GM12878 (cell line): ENCODE measurements around the gene VASH2. TPM values are rescaled to one million over a fixed set of nuclear protein-coding genes. Genes with fewer than 3 reads are reported as not detected.
A peak's percentile ranks its signal among the peaks of the same experiment; 100 is the strongest.

Experiments used
- ATAC-seq: fragments of 200-7000 bp; cut with Tn5 transposase; 3 replicates; pipeline ENCODE4 v1.9.1; 2020; ENCODE audit warnings: mild to moderate bottlenecking, moderate library complexity
- BruUV-seq: library from RNA; stranded (reverse); fragments of 400-500 nt; replicated peaks from 2 replicates; lab custom pipeline; 2021; lab: Mats Ljungman, UMichigan
- CTCF ChIA-PET: fragments of 300-600 bp; sonication (Branson Sonifier 250); formaldehyde crosslinking; extraction: SDS; loops from one replicate; lab custom pipeline; 2021; ENCODE audit warnings: inconsistent platforms; lab: Yijun Ruan, JAX
- POLR2A ChIA-PET: fragments of 350-600 bp; formaldehyde crosslinking; extraction: SDS; loops from one replicate; lab custom pipeline; 2021; ENCODE audit warnings: inconsistent platforms; lab: Charles Lee
- RAD21 ChIA-PET: fragments of 300-600 bp; sonication (Branson Sonifier 250); formaldehyde crosslinking; loops from one replicate; lab custom pipeline; 2023; ENCODE audit warnings: antibody characterized with exemption; ENCODE audit not compliant: unreplicated experiment; lab: Charles Lee
- SMC1A ChIA-PET: fragments of 300-600 bp; sonication (Branson Sonifier 250); formaldehyde crosslinking; loops from one replicate; lab custom pipeline; 2023; ENCODE audit not compliant: unreplicated experiment, uncharacterized antibody; lab: Charles Lee
- DNase-seq: peaks from one replicate; pipeline ENCODE4 v3.0.0-alpha.2; 2011; ENCODE audit warnings: low read depth, low spot score
- FAIRE-seq: peaks from 3 replicates; lab custom pipeline; 2011; peaks lifted over from hg19 to GRCh38; lab: Jason Lieb, UNC
- H2AFZ ChIP-seq: 2 replicates; pipeline ENCODE4 v1.6.0; 2011; ENCODE audit warnings: low read depth, low read length, control low read depth; ENCODE audit not compliant: control insufficient read depth
- H3K27ac ChIP-seq: 2 replicates; pipeline ENCODE4 v1.5.1; 2011; ENCODE audit warnings: control low read depth; ENCODE audit not compliant: control insufficient read depth, insufficient read depth
- H3K27me3 ChIP-seq, 2 experiments: replicated peaks in 1 of 2; 2 replicates each; pipeline versions ENCODE4 v1.6.0 to v1.6.1; 2011; ENCODE audit warnings: low read length in 1 of 2; ENCODE audit not compliant: control insufficient read depth in 2 of 2, insufficient read depth in 2 of 2
- H3K36me3 ChIP-seq, 2 experiments: 2 replicates each; pipeline ENCODE4 v1.5.1; 2011; ENCODE audit warnings: low read length in 1 of 2; ENCODE audit not compliant: control insufficient read depth in 2 of 2, insufficient read depth in 2 of 2
- H3K4me1 ChIP-seq: 2 replicates; pipeline ENCODE4 v1.6.1; 2011; ENCODE audit warnings: mild to moderate bottlenecking, low read length, moderate library complexity, mixed read lengths; ENCODE audit not compliant: control insufficient read depth, insufficient read depth
- H3K4me2 ChIP-seq: 2 replicates; pipeline ENCODE4 v1.6.0; 2011; ENCODE audit warnings: control low read depth; ENCODE audit not compliant: control insufficient read depth, insufficient read depth
- H3K4me3 ChIP-seq: fragments of 200-600 bp; sonication (generic); 2 replicates; pipeline ENCODE4 v1.5.1; 2016
- H3K79me2 ChIP-seq: 2 replicates; pipeline ENCODE4 v1.6.0; 2011; ENCODE audit warnings: low read length; ENCODE audit not compliant: control insufficient read depth, insufficient read depth
- H3K9ac ChIP-seq: 2 replicates; pipeline ENCODE4 v1.8.0; 2011; ENCODE audit warnings: low read length, control low read depth, mixed read lengths; ENCODE audit not compliant: control insufficient read depth, insufficient read depth
- H3K9me3 ChIP-seq: replicated peaks from 3 replicates; pipeline ENCODE4 v1.5.1; 2011; ENCODE audit warnings: mild to moderate bottlenecking, low read length; ENCODE audit not compliant: control insufficient read depth, insufficient read depth
- H4K20me1 ChIP-seq: 2 replicates; pipeline ENCODE4 v1.6.0; 2011; ENCODE audit not compliant: control insufficient read depth, insufficient read depth
- CBX5 ChIP-seq: sonication (generic); IDR thresholded peaks from 2 replicates; pipeline ENCODE4 v1.6.1; 2016; ENCODE audit warnings: low read depth, moderate library complexity, mild to moderate bottlenecking, inconsistent platforms
- DPF2 ChIP-seq: fragments of 450-650 bp; IDR thresholded peaks from 2 replicates; pipeline ENCODE4 v1.6.1; 2017; ENCODE audit warnings: mild to moderate bottlenecking
- EED ChIP-seq: sonication (generic); IDR thresholded peaks from 2 replicates; pipeline ENCODE4 v1.6.1; 2016; ENCODE audit warnings: antibody characterized with exemption, low read depth
- HCFC1 ChIP-seq: fragments of 150-350 bp; IDR thresholded peaks from 2 replicates; pipeline ENCODE4 v1.6.1; 2014; ENCODE audit warnings: low read length
- IRF3 ChIP-seq: fragments of 450-650 bp; IDR thresholded peaks from 2 replicates; pipeline ENCODE4 v1.6.1; 2014; ENCODE audit warnings: mild to moderate bottlenecking
- ZNF24 ChIP-seq: fragments of 450-650 bp; IDR thresholded peaks from 2 replicates; pipeline ENCODE4 v1.6.1; 2017; ENCODE audit warnings: antibody characterized with exemption, mild to moderate bottlenecking
- WGBS: methylation state at CpG from one replicate; pipeline ENCODE4 v1.1.6; 2016; ENCODE audit warnings: low lambda C conversion rate; ENCODE audit not compliant: insufficient replicate concordance, insufficient coverage; ENCODE audit errors: missing lambda C conversion rate; 5-methylcytosine and 5-hydroxymethylcytosine counted together
- in situ Hi-C: fragments of 300-500 bp; cut with MboI; formaldehyde crosslinking; loops from 9 replicates; pipeline ENCODE4 v1.14.3; 2018; ENCODE audit warnings: mixed read lengths
- intact Hi-C: fragments of 100-400 bp; cut with micrococcal nuclease; formaldehyde crosslinking; loops from one replicate; pipeline ENCODE4 v1.14.2; 2022; ENCODE audit not compliant: unreplicated experiment
- polyA plus RNA-seq, 11 experiments: library from polyadenylated mRNA; depleted of rRNA in 4 of 11; unstranded in 6 of 11; stranded (reverse) in 5 of 11; fragments of >200 nt; fragmentation: Nextera tagmentation in 4 of 11; fragmentation: Illumina TruSeq in 1 of 11; extraction: Ambion mirVana in 4 of 11; extraction: Trizol in 1 of 11; gene quantifications; 1 replicate in 1 of 11; 2 replicates in 10 of 11; pipeline versions ENCODE4 v1.2.1 to v1.2.3, GENCODE V29; 2011 to 2016; ENCODE audit warnings: inconsistent platforms in 2 of 11, missing spikeins in 2 of 11, low read depth in 1 of 11
- total RNA-seq, 4 experiments: library from RNA; depleted of rRNA in 3 of 4; stranded (reverse); fragments of >200 nt in 3 of 4; fragmentation: Illumina TruSeq in 1 of 4; extraction: Trizol in 1 of 4; gene quantifications; 2 replicates each; pipeline versions ENCODE4 v1.2.1 to v1.2.3, GENCODE V29; 2013 to 2021

The VASH2 gene
- total and polyA plus RNA-seq, 10 of the 15 experiments (the other 5 are each of a cell fraction or from before 2014, with no cell fraction given), result 5.4 to 29.7 (median 21.7) TPM

- TF ChIP-seq IRF3 (0 out of 2 replicates have a peak, but pooled peaks have one; percentile 57), HCFC1 (no peak), ZNF24 (no peak), DPF2 (no peak; the same call in 1 of the 2 replicates)
Measured at GRCh38 chr1:212950243-212951125, at the start of gene VASH2 (continued).

GRCh38 chr1:212901290-212901689, 49.1 kb upstream of the VASH2 start:
- ChIA-PET SMC1A (interaction anchor here (1.5 to 3.7 kb wide), 3 partner anchors 10 to 93 kb away, joined by 5 to 25 read pairs (median 6); no protein-coding TSS in a partner anchor), CTCF (interaction anchor here (0.7 to 1.6 kb wide), 7 partner anchors 13 to 424 kb away, joined by 3 to 4 read pairs (median 3); no protein-coding TSS in a partner anchor), RAD21 (no interaction called here), POLR2A (interaction anchor here (1.0 kb wide), 2 partner anchors 9 to 66 kb away, joined by 3 read pairs; no protein-coding TSS in a partner anchor)
- ATAC-seq, result no peak
- Histone ChIP-seq H3K4me3 (no peak overlapping the region), H3K4me2 (no peak overlapping the region), H3K27ac (no peak overlapping the region), H3K9me3 (peaks cover 12% of the 10 kb centered on the region), H3K4me1 (no peaks in the 10 kb centered on the region), H3K9ac (no peak overlapping the region), H4K20me1 (no peaks in the 10 kb centered on the region), H2AFZ (no peak overlapping the region), H3K36me3 (peaks cover 7 to 16% of the 10 kb centered on the region in 2 experiments; a peak in 3 of 4 replicates), H3K27me3 (no peaks in the 10 kb centered on the region), H3K79me2 (no peaks in the 10 kb centered on the region)
- DNase-seq, result no peak
- TF ChIP-seq CBX5 (peak; percentile 81), EED (no peak)
- intact Hi-C loops, result no loop called here
- WGBS, result 100% methylated on average over 2 of the region's 2 CpGs
- no peak for FAIRE-seq
- in situ Hi-C loops, result no loop called here
- BruUV-seq, result no TSS peak
